Neuronal stem cell (in vitro differentiated cells): Measurements from ENCODE around the gene DGCR2.

Source experiments
- DNase-seq: peaks from one replicate; pipeline ENCODE4 v3.0.0-alpha.2; 2013; ENCODE audit warnings: low spot score
- H2AFZ ChIP-seq: one replicate; pipeline ENCODE4 v1.6.1; 2013; ENCODE audit warnings: mild to moderate bottlenecking, low read length, inconsistent platforms
- H2AK5ac ChIP-seq: 2 replicates; pipeline ENCODE4 v1.6.1; 2013; ENCODE audit warnings: low read depth, mild to moderate bottlenecking, inconsistent platforms, low read length, moderate library complexity, mixed read lengths
- H2BK120ac ChIP-seq: 2 replicates; pipeline ENCODE4 v1.6.1; 2013; ENCODE audit warnings: low read depth, mild to moderate bottlenecking, inconsistent platforms, low read length, moderate library complexity, mixed read lengths
- H2BK12ac ChIP-seq: one replicate; pipeline ENCODE4 v1.6.1; 2013; ENCODE audit warnings: low read length, inconsistent platforms
- H2BK15ac ChIP-seq: 2 replicates; pipeline ENCODE4 v1.6.1; 2013; ENCODE audit warnings: mild to moderate bottlenecking, low read length, inconsistent platforms, mixed read lengths
- H2BK5ac ChIP-seq: one replicate; pipeline ENCODE4 v1.6.1; 2013; ENCODE audit warnings: inconsistent platforms, mild to moderate bottlenecking, low read length, moderate library complexity
- H3K14ac ChIP-seq: one replicate; pipeline ENCODE4 v1.6.1; 2013; ENCODE audit warnings: low read length, inconsistent platforms
- H3K18ac ChIP-seq: 2 replicates; pipeline ENCODE4 v1.6.1; 2013; ENCODE audit warnings: low read length, inconsistent platforms
- H3K23ac ChIP-seq: 2 replicates; pipeline ENCODE4 v1.6.1; 2013; ENCODE audit warnings: low read depth, mild to moderate bottlenecking, mixed read lengths, low read length, inconsistent platforms; ENCODE audit not compliant: poor library complexity
- H3K27ac ChIP-seq: replicated peaks from 3 replicates; pipeline ENCODE4 v1.5.1; 2013; ENCODE audit warnings: low read length, inconsistent platforms
- H3K27me3 ChIP-seq, 3 experiments: 2 replicates each; pipeline ENCODE4 v1.6.1; 2013; ENCODE audit warnings: low read length in 3 of 3, mild to moderate bottlenecking in 2 of 3, inconsistent platforms in 1 of 3, low read depth in 1 of 3, mixed read lengths in 1 of 3, moderate library complexity in 1 of 3; ENCODE audit not compliant: control insufficient read depth in 3 of 3, insufficient read depth in 3 of 3
- H3K36me3 ChIP-seq, 2 donors: replicated peaks in 1 of 2; 2 replicates each; pipeline ENCODE4 v1.6.1; 2013; ENCODE audit warnings: low read length in 2 of 2; ENCODE audit not compliant: control insufficient read depth in 2 of 2, insufficient read depth in 2 of 2
- H3K4ac ChIP-seq: 2 replicates; pipeline ENCODE4 v1.6.1; 2013; ENCODE audit warnings: inconsistent platforms, mild to moderate bottlenecking, low read length, moderate library complexity
- H3K4me1 ChIP-seq, 2 donors: 1 replicate in 1 of 2; 2 replicates in 1 of 2; pipeline ENCODE4 v1.6.1; 2013; ENCODE audit warnings: low read length in 2 of 2, low read depth in 1 of 2; ENCODE audit not compliant: control insufficient read depth in 2 of 2, insufficient read depth in 1 of 2
- H3K4me2 ChIP-seq: one replicate; pipeline ENCODE4 v1.6.1; 2013; ENCODE audit warnings: mild to moderate bottlenecking, low read length, inconsistent platforms; ENCODE audit not compliant: insufficient read depth, poor library complexity, severe bottlenecking
- H3K4me3 ChIP-seq, 2 donors: 2 replicates each; pipeline ENCODE4 v1.5.1; 2013; ENCODE audit warnings: low read length in 2 of 2, mild to moderate bottlenecking in 2 of 2, inconsistent platforms in 1 of 2, moderate library complexity in 1 of 2
- H3K79me1 ChIP-seq: one replicate; pipeline ENCODE4 v1.6.1; 2013; ENCODE audit warnings: low read depth, mild to moderate bottlenecking, inconsistent platforms, low read length, moderate library complexity
- H3K9ac ChIP-seq: one replicate; pipeline ENCODE4 v1.6.1; 2013; ENCODE audit warnings: mild to moderate bottlenecking, low read depth, low read length, inconsistent platforms; ENCODE audit not compliant: poor library complexity
- H3K9me3 ChIP-seq, 2 donors: replicated peaks in 1 of 2; 2 replicates each; pipeline versions ENCODE3 to v1.6.1; 2013; ENCODE audit warnings: low read length in 2 of 2, mild to moderate bottlenecking in 2 of 2, inconsistent platforms in 1 of 2, low read depth in 1 of 2, mixed read lengths in 1 of 2, moderate library complexity in 1 of 2; ENCODE audit not compliant: control insufficient read depth in 2 of 2, insufficient read depth in 1 of 2
- H4K8ac ChIP-seq: one replicate; pipeline ENCODE4 v1.6.1; 2013; ENCODE audit warnings: low read depth, mild to moderate bottlenecking, inconsistent platforms, low read length, moderate library complexity
- H4K91ac ChIP-seq: one replicate; pipeline ENCODE4 v1.6.1; 2013; ENCODE audit warnings: low read length, low read depth, mild to moderate bottlenecking, inconsistent platforms; ENCODE audit not compliant: poor library complexity
- WGBS, 2 donors: extraction: QIAGEN DNeasy Blood & Tissue Kit; methylation state at CpG; one replicate each; pipeline ENCODE4 v1.1.7; 2013; ENCODE audit warnings: missing lambda C conversion rate in 2 of 2, mixed read lengths in 1 of 2; ENCODE audit not compliant: insufficient read length in 2 of 2, insufficient replicate concordance in 1 of 2; ENCODE audit errors: extremely low coverage in 2 of 2; 5-methylcytosine and 5-hydroxymethylcytosine counted together

Gene DGCR2

GRCh38 chr22:19122752-19123492, 710 bp upstream of the DGCR2 start:
- no CpG with 5 or more reads among the region's 27 CpGs for WGBS, 2 donors
- Histone ChIP-seq H3K27me3 (peaks cover 0 to 3% (median 0%) of the 10 kb centered on the region in 3 experiments), H3K27ac (peak overlapping the region; percentile 72), H3K36me3 (peaks cover 5 to 20% of the 10 kb centered on the region in 2 donors), H3K4ac (no peak overlapping the region), H2BK12ac (no peak overlapping the region), H2AK5ac (no peak overlapping the region), H2AFZ (peak overlapping the region; percentile 100), H2BK15ac (no peak overlapping the region), H3K4me1 (peaks cover 4 to 12% of the 10 kb centered on the region in 2 donors), H2BK120ac (no peak overlapping the region), H3K18ac (peak overlapping the region; percentile 6), H3K9me3 (no peaks in the 10 kb centered on the region), H2BK5ac (no peak overlapping the region), H3K79me1 (peaks cover 15% of the 10 kb centered on the region), H3K4me3 (peak overlapping the region; percentile 68 to 99), H3K23ac (peak overlapping the region; percentile 95), H4K8ac (no peak overlapping the region), H3K14ac (peak overlapping the region; percentile 22), H4K91ac (no peak overlapping the region), H3K9ac (peak overlapping the region; percentile 46), H3K4me2 (peak overlapping the region; percentile 63)
- no peak for DNase-seq

- Histone ChIP-seq H3K14ac (peak overlapping the region; percentile 86), H3K18ac (peak overlapping the region; percentile 99), H2BK120ac (no peak overlapping the region), H2BK12ac (no peak overlapping the region), H3K23ac (peak overlapping the region; percentile 95), H4K8ac (no peak overlapping the region), H2BK5ac (peak overlapping the region; percentile 95), H3K27me3 (peaks cover 0 to 3% (median 0%) of the 10 kb centered on the region in 3 experiments), H2AK5ac (peak overlapping the region; percentile 76), H2AFZ (peak overlapping the region; percentile 99), H4K91ac (no peak overlapping the region), H3K9ac (peak overlapping the region; percentile 99), H3K27ac (no peak overlapping the region), H3K4ac (no peak overlapping the region), H3K79me1 (peaks cover 17% of the 10 kb centered on the region), H2BK15ac (peak overlapping the region; percentile 84), H3K36me3 (peaks cover 5 to 30% of the 10 kb centered on the region in 2 donors), H3K4me2 (peak overlapping the region; percentile 87), H3K9me3 (no peaks in the 10 kb centered on the region), H3K4me3 (peak overlapping the region; percentile 99), H3K4me1 (peaks cover 4 to 12% of the 10 kb centered on the region in 2 donors)
- no CpG with 5 or more reads among the region's 47 CpGs for WGBS, 2 donors
- peak; percentile 24 for DNase-seq
Observed at GRCh38 chr22:19121631-19122142, 525 bp downstream of the DGCR2 start.

GRCh38 chr22:19120829-19121630, 1.2 kb downstream of the DGCR2 start:
- no peak overlapping the region for H3K4ac ChIP-seq
- H2BK120ac ChIP-seq = no peak overlapping the region
- H2BK5ac ChIP-seq = peak overlapping the region; percentile 95
- no peaks in the 10 kb centered on the region for H3K9me3 ChIP-seq
- H2AFZ ChIP-seq = no peak overlapping the region
- H3K23ac ChIP-seq = peak overlapping the region; percentile 95
- H3K14ac ChIP-seq = peak overlapping the region; percentile 64
- H3K27ac ChIP-seq = no peak overlapping the region
- no CpG with 5 or more reads among the region's 23 CpGs for WGBS, 2 donors
- H4K8ac ChIP-seq = no peak overlapping the region
- no peak for DNase-seq
- peak overlapping the region; percentile 99 for H3K9ac ChIP-seq
- H3K4me1 ChIP-seq = peaks cover 4 to 14% of the 10 kb centered on the region in 2 donors
- peak overlapping the region; percentile 99 for H3K18ac ChIP-seq
- peaks cover 17% of the 10 kb centered on the region for H3K79me1 ChIP-seq
- H3K36me3 ChIP-seq = peaks cover 7 to 35% of the 10 kb centered on the region in 2 donors
- no peak overlapping the region for H2BK15ac ChIP-seq
- no peak overlapping the region for H4K91ac ChIP-seq
- H3K27me3 ChIP-seq = no peaks in the 10 kb centered on the region
- H2BK12ac ChIP-seq = no peak overlapping the region
- H2AK5ac ChIP-seq = peak overlapping the region; percentile 34
- H3K4me3 ChIP-seq = peak overlapping the region; percentile 99
- peak overlapping the region; percentile 87 for H3K4me2 ChIP-seq

- Histone ChIP-seq H3K79me1 (peaks cover 23% of the 10 kb centered on the region), H2BK15ac (no peak overlapping the region), H3K27me3 (no peaks in the 10 kb centered on the region), H3K4me3 (no peak overlapping the region), H3K4me2 (no peak overlapping the region), H3K27ac (no peak overlapping the region), H2AFZ (no peak overlapping the region), H2BK12ac (no peak overlapping the region), H3K36me3 (peaks cover 7 to 35% of the 10 kb centered on the region in 2 donors), H4K8ac (no peak overlapping the region), H3K23ac (peak overlapping the region; percentile 50), H2AK5ac (no peak overlapping the region), H2BK120ac (no peak overlapping the region), H3K9me3 (no peaks in the 10 kb centered on the region), H3K9ac (peak overlapping the region; percentile 1), H3K4ac (no peak overlapping the region), H3K14ac (no peak overlapping the region), H4K91ac (no peak overlapping the region), H3K4me1 (peaks cover 4 to 16% of the 10 kb centered on the region in 2 donors), H3K18ac (no peak overlapping the region), H2BK5ac (no peak overlapping the region)
- DNase-seq = no peak
- no CpG with 5 or more reads among the region's 8 CpGs for WGBS, 2 donors
Observed at GRCh38 chr22:19119949-19120348, 2.3 kb downstream of the DGCR2 start.
